GM19467 (cell line): ENCODE results near the gene ADK.
"Not testable (repeated sequence)": the region's sequence is repeated elsewhere in the genome, so short reads cannot be mapped to it uniquely, and the experiment has no call there.

Source experiments
- ATAC-seq: cut with Tn5 transposase; IDR thresholded peaks from one replicate; pipeline ENCODE4 v1.9.1; 2021; ENCODE audit warnings: mild to moderate bottlenecking, moderate library complexity; ENCODE audit not compliant: unreplicated experiment

ADK gene

DNA sequence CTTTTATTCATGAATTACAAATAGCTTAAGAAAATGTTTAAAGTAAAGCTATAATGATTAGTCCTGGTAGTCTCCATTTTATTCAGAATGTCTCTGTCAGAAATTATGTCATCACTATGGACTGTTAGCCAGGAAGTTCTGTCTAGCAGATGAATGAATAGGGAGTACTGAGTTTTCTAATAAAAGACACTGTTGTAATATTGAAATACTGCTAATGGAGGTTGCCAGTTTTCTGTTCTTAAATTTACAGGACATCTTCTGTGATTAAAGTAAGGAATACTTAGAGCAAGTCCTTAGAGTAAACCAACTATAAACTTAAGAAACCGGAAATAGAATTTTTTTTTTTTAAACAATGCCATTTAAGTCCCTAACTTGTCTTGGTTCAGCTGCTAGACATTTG is 309.8 kb downstream of the ADK start:
- ATAC-seq = no peak

DNA sequence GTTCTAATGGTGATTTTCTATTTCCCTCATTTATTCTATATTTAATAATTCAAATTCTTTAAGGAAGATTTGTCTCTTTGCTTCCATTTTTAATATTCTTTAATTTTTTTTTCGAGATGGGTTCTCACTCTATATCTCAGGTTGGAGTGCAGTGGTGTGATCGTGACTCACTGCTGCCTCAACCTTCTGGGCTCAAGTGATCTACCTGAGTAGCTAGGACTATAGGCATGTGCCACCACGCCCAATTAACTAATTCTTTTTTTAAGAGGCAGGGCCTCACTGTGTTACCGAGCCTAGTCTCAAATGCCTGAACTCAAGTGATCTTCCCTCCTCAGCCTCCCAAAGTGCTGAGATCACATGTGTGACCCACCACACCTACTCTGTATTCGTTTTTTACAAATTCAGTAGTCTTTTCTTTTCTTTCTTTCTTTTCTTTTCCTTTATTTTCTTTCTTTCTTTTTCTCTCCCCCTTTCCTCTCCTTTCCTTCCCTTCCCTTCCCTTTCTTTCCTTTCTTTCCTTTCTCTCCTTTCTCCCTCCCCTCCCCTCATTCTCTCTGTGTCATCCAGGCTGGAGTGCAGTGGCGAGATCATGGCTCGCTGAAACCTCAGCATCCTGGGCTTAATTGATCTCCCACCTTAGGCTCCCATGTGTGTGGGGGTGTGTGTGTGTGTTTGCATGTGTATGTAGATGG is 323.1 kb downstream of the ADK start:
- ATAC-seq = no peak

DNA sequence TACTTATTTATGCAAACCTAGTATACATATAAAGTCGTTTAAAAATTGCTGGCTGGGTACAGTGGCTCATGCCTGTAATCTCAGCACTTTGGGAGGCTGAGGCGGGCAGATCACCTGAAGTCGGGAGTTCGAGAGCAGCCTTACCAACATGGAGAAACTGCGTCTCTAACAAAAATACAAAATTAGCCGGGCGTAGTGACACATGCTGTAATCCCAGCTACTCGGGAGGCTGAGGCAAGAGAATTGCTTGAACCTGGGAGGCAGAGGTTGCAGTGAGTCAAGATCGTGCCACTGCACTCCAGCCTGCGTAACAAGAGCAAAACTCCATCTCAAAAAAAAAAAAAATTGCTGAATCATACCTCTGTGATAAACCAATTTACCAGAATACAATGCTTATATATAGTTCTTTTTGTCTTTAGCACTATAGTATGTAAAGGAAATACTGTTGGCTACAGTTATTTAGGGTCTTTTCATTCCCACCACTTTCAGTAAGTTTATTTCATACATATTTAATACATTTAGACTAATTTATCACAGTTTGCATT is 325.2 kb downstream of the ADK start:
- not testable (repeated sequence) for ATAC-seq

DNA sequence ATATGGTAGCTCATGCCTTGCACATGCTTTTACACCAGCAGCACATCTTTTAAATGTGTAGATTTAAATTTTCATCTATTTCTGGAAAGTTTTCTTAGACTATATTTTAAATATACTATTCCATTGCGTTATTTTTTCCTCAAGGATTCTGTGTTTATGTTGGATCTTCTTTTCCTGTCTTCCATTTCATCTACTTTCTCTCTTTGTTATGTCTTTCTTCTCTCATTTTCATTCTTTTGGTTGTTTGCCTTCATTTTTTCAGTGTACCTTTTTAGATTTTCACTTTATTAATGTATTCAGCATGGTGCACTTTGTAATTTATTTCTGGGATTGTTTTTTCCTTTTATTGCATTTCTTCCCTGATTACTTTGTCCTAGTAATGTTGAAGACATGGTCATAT is 329.8 kb downstream of the ADK start:
- no peak for ATAC-seq

DNA sequence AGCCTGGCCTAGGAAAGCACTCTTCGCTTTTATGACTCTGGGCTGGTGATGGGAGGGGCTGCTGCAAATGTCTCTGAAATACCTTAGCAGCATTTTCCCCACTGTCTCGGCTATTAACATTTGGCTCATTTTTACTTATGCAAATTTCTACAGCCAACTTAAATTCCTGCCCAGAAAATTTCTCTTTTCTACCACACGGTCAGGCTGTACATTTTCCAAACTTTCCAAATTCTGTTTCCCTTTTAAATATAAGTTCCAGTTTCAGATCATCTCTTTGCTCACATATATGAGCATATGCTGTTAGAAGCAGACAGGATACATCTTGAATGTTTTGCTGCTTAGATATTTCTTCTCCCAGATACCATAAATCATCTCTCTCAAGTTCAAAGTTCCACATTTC is 332.3 kb downstream of the ADK start:
- ATAC-seq = no peak

DNA sequence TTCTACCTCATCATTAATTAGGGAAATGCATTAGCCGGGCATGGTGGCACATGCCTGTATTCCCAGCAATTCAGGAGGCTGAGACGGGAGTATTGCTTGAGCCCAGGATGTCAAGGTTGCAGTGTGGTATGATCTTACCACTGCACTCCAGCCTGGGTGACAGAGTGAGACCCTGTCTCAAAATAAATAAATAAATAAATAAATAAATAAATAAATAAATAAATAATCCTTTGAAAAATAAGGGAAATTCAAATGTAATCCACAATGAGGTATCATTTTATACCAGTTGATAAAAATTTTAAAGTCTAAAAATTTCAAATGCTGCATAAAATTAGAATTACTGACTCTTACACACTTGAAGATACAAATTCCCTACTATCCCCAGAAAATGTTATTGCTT is 334.3 kb downstream of the ADK start:
- no peak for ATAC-seq

DNA sequence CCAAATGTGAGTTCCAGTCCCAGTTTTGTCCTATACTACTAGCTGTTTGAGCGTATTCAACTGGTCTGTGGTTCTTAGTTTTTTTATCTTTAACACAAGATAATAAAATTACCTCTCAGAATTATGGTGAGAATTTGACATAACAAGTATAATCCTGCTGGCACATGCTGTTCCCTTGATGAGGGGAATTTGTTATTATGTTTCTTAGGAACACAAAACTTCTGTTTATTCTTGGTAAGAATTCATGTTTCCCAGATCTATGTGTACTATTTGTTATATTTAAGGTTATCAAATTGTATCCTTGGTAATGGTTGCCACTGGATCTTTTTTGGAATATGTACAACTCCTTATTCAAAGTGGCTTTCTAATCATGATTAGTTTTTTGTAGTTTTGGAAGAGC is 335.6 kb downstream of the ADK start:
- ATAC-seq = no peak

DNA sequence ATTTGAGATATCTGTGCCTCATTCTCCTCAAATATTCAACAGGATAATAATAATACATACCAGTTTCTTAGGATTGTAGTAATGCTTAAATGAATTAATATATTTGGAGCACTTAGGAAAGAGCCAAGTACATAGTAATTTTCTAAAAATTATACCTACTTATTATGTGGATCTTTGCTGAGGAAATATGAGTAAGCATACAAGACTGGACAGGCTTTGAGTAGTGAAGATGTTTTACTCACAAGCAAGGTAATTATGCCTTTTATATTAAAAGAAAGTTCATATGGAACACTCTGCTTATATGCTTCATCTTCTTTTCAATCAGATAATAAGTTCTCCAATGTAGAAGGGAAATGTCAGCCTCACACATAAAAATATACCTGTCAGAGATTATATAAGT is 337.9 kb downstream of the ADK start:
- no peak for ATAC-seq

DNA sequence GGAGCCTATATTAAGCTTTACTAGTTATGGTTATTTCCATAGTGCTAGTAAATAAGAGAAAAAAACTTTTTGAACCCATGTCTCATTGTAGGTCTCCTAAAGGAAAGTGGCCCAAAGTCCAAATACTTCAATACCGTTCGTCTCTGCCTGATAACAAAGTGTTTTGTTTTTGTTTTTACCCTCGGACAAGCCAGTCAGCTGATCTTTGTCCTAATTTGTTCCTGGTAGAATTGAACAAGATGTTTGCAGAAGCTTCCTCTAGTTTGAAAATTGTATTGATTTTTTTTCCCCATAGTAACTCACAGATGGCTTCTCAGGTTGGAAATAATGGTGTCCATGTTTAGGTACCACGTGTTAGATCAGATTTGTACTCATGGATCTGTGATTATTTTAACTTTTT is 339.5 kb downstream of the ADK start:
- ATAC-seq = no peak

DNA sequence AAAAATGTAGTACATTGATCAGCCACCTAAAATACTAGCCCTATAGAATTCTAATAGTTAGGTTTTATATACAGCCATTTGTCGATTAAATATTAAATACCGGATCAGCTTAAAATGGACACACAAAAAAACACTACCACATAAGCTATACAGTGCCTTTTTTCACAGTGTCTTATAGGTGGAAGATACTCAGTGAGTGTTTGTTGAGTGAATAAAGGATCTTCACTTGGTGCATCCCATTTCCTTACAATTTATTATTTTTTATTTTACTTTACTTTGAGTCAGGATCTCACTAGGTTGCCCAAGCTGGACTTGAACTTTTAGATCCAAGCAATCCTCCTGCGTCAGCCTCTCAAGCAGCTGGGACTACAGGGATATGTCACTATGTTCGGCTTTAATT is 340.0 kb downstream of the ADK start:
- ATAC-seq = no peak

DNA sequence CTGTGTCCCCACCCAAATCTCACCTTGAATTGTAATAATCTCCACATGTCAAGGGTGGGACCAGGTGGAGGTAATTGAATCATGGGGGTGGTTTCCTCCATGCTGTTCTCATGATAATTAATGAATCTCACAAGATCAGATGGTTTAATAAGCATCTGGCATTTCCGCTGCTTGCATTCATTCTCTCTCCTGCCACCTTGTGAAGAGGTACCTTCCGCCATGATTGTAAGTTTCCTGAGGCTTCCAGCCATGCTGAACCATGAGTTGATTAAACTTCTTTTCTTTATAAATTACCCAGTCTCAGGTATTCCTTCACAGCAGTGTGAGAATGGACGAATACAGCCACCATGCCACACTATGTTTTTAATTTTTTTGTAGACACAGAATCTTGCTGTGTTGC is 345.3 kb downstream of the ADK start:
- ATAC-seq = not testable (repeated sequence)

DNA sequence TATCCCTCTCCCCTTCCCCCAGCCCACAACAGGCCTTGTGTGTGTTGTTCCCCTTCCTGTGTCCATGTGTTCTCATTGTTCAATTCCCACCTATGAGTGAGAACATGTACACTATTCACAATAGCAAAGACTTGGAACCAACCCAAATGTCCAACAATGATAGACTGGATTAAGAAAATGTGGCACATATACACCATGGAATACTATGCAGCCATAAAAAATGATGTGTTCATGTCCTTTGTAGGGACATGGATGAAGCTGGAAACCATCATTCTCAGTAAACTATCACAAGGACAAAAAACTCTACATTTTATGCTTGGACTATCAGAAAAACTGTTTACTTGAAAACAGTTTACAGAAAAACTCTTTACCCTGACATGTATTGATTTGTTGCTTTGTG is 347.6 kb downstream of the ADK start:
- ATAC-seq = not testable (repeated sequence)

DNA sequence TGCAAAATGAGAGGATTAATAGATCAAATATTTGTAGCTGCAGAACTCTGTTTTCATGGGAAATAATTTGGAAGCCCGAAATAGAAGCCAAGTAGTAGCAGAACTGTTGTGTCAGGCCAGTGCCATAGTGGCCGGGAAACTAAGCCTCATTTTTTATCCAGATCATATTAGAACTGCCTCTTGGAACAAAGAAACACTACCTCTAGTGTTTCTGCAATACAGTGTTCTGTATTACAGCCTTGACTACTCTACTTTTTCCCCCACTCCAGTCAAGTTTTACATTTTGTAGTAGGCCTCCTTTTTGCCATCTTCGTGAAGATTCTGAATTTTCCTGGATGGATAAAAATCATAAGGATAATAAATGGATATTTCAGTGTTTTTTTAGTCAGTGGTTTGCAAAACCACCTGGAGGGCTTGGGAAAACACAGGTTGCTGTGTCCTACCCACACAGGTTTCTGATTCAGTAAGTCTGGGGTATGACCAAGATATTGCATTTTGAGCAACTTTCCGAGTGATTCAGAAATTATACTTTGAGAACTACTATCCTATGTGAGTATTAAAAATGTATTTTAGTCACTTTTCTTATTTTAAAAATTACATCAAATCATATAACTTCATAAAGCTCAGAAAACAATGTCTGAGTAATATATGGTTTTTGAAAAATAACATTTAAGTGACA is 349.1 kb downstream of the ADK start:
- ATAC-seq = no peak

DNA sequence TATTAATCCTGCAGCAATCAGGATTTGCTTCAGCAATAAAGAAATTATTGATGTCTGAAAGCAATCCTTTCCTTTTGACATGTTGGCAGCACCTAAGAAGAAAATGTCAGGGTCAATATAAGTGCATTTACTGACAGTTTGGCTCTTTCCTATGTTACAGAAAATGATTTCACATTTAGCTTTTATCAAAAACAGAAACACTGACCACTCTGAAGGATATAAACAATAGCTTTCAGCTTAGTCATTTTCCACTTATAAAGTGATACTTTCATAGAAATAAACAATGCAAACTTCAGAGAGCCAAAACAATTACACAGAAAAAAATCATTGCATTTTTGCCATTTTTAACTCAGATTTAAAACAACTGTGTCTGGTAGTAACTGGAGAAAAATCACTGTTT is 349.8 kb downstream of the ADK start:
- ATAC-seq = no peak

DNA sequence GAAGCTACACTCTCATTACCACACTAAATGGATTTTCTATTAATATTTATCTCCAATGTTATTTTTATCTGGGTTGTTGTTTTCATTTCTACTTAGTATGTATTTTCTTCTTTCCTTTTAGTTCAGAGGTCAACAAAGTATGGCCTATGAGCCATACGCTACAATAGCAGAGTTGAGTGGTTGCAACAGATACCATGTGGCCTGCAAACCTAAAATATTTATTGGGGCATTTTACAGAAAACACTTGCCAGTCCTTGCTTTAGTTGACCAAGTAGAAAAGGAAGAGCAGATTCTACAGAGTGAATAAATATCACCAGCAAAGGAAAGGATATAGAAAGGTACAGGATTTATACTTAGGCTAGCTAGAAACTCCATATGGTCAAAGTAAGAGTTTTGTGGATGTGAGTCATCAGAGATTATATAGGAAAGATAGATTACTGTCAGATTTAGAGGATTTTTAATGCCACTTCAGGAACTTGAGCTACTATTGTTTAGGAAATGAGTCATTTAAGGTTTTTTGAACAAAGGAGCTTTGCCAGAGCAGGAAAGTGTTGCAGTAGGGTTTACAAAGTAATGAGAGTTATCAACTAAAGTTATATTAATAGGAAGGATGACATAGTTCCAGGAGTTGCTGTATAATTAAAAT is 352.1 kb downstream of the ADK start:
- no peak for ATAC-seq

DNA sequence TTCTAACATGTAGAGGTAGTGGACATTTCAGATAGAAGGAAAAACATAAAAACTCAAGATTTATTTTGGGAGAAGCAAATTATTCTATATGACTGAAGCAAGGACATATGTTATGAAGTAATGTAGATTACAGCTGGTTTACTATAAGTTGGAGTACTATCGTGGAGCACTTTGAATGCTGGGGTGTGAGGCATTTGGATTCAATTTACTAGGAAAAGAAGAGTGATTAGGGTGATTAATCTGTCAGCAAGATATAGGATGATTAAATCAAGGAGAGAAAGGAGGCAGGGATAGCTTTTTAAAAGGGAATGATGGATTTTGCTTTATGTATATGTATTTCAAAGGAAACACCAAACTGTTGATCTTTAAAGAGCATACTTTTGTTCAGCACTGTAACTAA is 356.9 kb downstream of the ADK start:
- no peak for ATAC-seq

DNA sequence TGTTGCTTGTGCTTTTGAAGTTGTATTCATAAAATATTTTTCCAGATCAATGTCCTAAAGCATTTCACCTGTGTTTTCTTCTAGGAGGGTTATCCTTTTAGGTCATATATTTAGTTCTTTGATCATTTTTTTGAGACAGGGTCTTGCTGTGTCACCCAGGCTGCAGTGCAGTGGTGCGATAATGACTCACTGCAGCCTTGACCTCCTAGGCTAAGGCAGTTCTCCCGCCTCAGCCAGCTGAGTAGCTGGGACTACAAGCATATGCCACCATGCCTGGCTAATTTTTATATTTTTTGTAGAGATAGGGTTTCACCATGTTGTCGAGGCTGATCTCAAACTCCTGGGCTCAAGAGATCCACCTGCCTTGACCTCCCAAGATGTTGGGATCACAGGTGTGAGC is 359.6 kb downstream of the ADK start:
- no peak for ATAC-seq

DNA sequence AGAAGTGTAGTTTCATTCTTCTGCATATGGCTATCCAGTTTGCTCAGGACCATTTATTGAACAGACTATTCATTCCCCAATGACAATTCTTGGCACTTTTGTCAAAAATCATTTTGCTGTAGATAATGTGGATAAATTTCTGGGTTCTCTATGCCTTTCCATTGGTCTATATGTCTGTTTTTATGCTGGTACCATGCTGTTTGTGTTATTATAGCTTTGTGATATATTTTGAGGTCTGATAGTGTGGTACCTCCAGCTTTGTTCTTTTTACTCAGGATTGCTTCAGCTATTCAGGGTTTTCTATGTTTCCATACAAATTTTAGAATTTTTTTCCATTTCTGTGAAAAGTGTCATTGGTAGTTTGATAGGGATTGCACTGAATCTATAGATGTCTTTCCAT is 360.0 kb downstream of the ADK start:
- no peak for ATAC-seq

DNA sequence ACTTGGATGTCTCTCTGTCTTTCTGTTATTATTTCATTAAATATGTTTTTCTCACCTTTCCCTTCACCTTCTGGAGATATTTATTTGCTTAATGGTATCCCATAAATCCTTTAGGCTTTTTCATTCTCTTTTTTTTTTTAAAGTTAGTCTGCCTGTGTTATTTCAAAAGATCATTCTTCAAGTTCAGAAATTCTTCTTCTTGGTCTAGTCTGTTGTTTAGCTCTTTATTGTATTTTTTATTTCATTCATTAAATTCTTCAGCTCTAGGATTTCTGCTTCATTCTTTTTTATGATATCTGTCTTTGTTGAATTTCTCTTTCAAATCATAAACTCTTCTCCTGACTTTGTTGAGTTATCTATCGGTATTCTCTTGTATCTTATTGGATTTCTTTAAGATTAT is 363.3 kb downstream of the ADK start:
- no peak for ATAC-seq

DNA sequence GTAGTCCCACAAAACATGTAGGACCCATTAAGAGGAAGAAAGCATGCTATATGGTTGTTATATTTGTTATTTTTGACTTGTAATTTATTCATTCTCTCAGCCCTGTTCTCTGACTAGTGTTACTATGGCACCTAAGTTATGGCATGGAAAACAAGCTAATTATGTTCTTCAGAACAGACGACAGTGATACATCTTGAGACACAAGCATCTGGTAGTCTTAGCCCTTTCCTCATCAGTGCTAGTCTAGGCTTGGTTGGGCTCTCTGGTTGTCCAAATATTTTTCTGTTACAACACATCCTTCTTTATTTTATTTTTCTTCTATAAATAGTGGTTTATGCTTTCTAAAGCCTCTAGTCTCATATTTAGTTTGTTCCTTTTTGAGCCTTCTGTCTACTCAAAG is 367.0 kb downstream of the ADK start:
- no peak for ATAC-seq

DNA sequence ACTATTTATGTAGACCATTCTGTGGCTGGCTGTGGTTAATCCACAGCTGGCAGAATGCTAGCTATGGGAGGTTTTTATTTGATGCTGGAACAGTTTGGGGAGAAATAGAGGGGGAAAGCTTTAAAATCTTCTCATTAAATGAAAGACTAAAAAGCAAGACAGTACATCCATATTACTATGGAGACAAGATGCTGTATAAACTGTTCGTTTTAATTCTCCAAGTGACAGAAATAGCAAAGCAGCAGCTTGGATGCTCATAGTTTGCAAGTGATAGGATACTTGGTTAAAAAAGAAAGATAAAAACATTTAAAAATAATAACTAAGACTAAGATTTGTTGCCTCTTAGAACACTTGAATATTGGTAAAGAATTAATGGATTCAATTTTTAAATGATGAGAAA is 370.5 kb downstream of the ADK start:
- no peak for ATAC-seq

DNA sequence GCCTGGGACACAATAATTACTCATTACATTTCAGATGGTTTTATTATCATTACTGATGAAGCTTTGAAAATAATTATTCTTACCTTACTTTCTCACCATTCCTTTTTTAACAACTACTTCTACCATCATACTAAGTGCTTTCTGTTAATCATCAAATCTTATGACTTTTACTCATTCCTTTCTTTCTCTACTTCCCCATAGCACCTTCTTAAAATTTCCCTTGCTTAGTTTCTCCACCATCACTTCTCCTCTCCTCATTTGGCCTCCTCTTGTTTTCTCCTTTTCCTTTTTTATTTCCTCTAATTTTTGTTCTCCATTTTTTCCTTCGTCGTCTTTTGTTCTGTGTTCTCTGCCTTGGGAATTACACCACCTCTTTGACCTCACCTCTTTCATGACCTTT is 372.2 kb downstream of the ADK start:
- no peak for ATAC-seq
